Measurements from ENCODE around the gene FLT3LG.

The FLT3LG gene

DNA sequence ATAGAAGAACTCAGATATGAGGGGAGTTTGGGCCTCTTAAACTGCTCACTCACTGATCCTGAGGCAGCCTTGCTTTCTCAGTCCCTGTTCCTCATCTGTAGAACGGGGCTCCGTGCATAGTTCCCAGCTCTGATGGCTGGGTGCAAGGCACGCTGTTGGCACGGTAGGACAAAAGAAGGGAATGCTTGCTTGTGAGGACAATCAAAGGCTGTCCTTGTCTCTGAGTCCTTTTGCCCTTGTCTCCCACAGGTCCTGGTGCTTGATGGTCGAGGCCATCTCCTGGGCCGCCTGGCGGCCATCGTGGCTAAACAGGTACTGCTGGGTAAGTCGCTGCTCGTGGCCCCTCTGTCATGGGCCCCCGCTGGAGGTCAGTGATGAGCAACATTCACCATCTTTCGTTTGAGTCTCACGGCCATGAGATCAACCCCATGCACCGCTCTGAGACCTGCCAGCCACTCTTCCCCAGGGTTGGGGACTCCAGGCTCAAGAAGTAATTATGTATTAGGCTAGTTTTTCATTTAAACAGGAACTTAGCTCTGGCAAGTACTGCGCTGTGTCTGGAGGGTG, 15.7 kb downstream of the FLT3LG start:
- DNase-seq: no peak

DNA sequence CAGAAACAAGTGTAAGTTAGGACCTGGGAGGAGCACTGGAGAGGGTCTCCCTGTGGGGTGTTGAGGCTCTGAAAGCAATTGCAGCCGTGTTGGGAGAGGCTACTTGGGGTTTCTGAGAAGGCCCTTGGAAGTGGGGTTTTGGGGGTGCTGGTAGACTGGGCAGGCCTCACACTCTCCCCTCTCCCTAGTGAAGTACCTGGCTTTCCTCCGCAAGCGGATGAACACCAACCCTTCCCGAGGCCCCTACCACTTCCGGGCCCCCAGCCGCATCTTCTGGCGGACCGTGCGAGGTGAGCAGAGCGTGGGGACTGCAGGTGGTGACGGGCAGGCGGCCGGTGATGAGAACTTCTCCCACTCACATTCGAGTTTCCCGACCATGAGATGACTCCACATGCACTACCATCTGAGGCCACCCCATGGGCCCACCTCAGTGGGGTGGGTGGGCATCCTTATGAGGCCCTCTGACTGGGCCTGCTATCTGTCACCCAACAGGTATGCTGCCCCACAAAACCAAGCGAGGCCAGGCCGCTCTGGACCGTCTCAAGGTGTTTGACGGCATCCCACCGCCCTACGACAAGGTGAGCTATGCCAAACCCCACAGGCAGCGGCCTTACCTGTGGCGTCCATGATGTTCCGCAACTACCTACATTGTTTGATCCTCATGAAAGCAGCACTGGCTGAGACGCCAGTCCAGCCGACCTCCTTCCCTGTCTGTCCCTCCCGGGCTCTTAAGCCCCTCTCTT, 16.4 kb downstream of the FLT3LG start:
- no peak for DNase-seq

DNA sequence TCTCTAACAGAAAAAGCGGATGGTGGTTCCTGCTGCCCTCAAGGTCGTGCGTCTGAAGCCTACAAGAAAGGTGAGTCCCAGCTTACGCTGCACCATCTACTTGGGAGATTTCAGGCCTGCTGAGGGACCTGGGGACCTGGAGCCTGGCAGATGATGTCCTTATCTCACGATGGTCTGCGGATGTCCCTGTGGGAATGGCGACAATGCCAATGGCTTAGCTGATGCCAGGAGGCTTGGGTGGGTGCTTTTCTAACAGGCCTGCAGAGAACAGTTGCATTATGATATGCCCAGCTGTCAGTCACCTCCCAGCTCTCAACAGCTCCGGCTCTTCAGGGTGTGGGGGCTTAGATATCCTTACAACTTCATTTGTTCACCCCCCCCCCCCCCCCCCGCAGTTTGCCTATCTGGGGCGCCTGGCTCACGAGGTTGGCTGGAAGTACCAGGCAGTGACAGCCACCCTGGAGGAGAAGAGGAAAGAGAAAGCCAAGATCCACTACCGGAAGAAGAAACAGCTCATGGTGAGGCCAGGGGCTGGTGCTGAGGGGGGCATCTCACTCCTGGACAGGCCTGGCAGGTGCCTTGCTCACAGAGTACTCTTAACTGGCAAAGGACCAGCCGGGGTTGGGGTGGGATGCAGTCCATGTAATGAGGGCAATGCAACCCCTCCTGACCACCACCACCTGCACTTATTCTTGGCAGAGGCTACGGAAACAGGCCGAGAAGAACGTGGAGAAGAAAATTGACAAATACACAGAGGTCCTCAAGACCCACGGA, 17.2 kb downstream of the FLT3LG start:
- DNase-seq: no peak

DNA sequence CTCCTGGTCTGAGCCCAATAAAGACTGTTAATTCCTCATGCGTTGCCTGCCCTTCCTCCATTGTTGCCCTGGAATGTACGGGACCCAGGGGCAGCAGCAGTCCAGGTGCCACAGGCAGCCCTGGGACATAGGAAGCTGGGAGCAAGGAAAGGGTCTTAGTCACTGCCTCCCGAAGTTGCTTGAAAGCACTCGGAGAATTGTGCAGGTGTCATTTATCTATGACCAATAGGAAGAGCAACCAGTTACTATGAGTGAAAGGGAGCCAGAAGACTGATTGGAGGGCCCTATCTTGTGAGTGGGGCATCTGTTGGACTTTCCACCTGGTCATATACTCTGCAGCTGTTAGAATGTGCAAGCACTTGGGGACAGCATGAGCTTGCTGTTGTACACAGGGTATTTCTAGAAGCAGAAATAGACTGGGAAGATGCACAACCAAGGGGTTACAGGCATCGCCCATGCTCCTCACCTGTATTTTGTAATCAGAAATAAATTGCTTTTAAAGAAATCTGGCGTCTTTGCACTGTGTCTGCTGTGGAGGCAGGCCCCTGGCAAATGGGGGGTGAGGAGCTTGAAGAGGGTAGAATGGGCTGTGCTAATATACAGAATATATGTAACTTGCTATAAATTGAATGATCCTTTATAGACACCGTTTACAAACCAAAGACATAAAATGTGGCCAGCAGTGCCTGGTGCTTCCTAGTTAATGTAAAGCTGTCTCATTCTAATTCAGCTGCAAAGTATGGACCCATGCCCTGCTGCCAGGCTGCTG, 18.0 kb downstream of the FLT3LG start:
- no peak for DNase-seq

DNA sequence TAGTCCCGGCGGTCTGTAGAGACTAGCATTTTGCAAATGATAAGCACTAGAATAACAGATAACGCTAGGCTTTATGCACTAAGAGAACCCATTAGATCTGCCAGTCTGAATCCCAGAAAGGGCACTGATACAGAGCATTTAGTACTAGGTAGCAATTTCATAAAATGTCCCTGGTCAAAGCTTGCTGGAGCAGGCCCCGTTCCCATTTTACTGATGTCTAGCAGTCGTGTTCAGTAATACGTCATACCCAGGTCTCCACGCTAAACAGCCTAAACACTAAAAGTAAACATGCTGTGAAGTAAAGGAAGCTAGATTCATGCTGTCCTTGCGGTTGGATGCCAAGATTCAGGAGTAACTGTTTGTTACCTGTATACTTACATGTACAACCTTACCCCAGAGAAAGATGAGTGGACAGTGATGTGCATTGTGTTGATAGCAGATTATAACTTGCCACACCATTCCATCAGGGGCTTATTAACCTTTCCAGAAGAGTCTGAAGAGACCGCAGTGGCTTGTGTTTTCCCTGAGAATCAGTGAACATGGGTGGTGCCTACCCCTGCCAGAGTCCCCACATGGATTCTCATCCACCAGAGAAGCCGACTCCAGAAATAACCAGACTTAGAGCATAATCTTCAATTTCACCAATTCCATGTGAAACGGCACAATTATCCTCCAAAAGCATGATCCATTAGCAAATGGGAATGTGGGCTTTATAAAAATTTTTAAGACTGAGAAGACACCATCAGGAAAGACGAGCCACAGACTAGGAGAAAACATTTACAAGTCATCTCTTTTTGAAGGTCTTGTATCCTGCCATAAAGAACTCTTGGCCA, 18.8 kb downstream of the FLT3LG start:
- DNase-seq: peak; percentile 47

DNA sequence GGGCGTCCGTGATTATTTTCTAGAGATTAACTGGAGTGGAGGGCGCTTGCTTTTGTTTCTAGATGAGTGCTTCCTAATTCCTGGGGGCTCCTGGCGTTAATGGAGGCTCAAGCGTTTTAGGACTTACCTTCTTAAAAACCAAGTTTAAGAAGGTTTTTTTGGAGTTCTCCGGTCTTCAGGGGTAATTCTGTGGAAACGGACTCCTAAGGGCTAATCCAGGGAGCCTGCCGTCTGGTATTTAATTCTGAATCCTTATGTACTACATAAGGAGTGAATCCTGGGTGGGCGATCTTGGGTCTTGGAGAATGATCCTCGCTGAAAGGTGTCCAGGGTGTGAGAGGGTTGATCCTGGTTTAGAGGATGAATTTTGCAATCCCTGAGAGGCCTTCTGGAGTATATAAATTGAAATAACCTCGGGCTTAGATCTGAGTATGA, 22.6 kb downstream of the FLT3LG start:
- no peak for DNase-seq

DNA sequence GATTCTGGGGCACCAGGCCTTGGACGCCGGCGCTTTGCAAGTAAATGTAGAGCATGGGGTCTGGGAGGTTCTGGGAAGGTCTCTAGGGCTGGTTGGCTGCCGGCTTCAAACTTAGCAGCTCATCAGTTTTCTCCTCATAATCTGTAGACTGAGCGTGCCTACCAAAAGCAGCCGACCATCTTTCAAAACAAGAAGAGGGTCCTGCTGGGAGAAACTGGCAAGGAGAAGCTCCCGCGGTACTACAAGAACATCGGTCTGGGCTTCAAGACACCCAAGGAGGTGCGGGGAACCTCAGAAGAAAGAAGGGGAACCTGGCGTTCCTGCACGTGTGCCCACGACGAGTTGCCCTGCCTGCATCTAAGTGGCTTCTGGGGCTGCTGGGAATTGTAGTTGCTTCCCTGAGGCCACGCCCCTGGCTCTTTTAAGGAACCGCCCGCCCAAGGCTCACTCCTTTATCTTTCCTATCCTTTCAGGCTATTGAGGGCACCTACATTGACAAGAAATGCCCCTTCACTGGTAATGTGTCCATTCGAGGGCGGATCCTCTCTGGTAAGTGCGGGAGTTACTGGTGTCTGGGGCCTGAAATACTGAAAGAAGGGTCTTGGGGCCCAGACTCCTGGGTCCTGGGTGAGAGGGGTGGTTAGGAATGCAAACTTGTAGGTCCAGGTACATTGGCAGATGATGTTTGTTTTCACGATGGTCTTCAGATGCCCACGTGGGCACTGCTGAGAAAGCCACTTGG, 23.2 kb downstream of the FLT3LG start:
- DNase-seq: peak; percentile 21

DNA sequence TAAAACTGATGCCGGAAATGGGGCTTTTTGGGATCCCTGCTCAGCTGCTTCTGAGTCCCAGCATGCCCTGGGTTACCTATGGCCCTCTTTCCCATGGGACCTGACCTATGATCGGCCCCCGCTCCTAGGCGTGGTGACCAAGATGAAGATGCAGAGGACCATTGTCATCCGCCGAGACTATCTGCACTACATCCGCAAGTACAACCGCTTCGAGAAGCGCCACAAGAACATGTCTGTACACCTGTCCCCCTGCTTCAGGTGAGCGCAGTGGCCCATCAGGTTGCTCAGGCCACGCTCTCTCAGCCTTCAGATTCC, 23.7 kb downstream of the FLT3LG start:
- no peak for DNase-seq

DNA sequence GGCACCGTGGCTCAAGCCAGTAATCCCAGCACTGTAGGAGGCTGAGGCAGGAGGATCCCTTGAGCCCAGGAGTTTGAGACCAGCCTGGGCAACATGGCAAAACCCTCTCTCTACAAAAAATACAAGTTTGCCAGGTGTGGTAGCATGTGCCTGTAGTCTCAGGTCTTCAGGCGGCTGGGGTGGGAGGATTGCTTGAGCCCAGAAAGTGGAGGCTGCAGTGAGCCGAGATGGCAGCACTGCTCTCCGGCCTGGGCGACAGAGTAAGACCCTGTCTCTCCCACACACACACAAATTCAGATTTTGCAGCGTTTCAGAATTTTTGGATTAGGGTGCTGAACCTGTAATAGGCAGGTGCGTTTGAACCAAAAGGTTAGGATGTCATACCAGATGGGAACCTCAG, 24.5 kb downstream of the FLT3LG start:
- no peak for DNase-seq

DNA sequence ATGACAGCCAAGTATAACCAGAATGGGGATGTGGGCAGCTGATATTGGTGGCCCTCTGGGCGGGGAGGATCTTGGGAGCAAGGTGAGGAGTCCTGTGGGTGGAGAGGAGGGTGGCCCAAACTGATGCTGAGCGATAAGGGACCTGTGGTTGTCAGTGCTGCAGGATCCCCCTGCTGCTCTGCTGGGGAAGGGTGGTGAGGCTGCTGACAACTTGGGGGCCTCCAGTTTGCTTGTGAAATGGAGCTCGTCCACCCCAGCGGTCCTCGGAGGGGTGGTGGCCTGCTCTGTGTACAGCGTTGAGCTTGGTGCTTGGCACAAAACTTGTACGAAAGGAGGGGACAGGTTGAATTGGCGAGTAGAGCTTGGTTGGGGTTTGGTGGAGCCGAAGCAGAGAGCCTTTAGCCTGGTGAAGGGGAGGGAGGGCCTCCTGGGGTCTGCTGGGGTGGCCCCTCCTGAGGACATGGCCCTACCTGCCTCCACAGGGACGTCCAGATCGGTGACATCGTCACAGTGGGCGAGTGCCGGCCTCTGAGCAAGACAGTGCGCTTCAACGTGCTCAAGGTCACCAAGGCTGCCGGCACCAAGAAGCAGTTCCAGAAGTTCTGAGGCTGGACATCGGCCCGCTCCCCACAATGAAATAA, 25.1 kb downstream of the FLT3LG start:
- no peak for DNase-seq

DNA sequence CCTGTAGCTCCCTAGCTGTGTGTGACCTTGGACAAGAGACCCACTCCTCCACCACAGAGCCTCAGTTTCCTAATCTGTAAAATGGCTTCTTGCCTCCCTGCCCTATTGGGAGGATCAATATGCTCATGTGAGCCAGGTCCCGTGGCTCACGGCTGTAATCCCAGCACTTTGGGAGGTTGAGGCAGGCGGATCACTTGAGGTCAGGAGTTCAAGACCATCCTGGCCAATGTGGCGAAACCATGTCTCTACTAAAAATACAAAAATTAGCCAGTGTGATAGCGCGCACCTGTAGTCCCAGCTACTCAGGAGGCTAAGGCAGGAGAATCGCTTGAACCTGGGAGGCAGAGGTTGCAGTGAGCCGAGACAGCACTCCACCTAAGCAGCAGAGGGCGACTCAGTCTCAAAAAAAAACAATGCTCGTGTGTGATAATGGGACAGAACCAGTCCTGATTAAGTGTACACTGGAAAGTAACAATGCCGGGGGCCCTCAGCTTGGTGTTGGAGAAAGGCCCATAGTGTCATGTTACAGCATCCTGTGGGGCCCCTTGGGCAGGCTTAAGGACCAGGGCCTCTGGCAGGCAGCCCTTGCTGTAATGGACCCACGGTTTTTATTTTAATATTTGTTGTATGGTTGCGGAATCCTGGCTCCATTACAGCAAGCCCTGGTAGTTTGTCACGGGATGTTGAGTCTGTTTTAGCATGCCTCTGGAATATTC, 29.0 kb downstream of the FLT3LG start:
- DNase-seq: peak; percentile 35

DNA sequence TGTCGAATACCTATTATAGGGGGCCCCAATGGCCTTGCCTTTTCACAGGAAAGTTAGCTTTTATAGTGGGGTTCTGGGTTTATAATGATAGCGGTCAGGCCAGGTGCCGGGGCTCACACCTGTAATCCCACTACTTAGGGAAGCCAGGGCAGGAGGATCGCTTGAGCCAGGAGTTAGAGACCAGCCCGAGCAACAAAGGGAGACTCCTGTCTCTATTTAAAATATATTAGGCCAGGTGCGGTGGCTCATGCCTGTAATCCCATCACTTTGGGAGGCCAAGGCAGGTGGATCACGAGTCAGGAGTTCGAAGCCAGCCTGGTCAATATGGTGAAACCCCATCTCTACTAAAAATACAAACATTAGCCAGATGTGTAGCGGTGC, 29.6 kb downstream of the FLT3LG start:
- DNase-seq: no peak

DNA sequence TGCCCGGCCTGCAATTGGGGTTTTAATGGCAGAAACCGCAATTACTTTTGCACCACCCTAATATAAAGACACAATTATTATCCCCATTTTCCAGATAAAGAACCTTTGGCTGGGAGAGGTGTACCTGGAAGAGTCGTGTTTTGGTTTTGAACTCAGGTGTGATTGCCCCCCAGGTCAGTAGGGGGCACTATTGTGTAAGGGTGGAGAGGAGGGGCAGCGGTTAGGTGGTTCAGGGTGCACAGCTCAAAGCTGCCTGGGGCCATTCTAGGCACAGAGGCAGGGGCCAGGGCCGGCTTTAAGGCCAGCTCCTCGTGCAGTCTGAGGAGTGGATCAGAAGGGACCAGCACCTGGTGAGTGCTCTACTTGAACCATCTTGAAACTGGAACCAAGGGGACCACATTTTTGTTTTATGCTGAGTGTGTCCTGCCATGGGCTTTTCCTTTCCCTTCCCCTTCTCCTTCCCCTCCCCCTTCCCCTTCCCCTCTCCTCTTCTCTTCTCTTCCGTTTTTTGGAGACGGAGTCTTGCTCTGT, 32.6 kb downstream of the FLT3LG start:
- peak; percentile 34 for DNase-seq

DNA sequence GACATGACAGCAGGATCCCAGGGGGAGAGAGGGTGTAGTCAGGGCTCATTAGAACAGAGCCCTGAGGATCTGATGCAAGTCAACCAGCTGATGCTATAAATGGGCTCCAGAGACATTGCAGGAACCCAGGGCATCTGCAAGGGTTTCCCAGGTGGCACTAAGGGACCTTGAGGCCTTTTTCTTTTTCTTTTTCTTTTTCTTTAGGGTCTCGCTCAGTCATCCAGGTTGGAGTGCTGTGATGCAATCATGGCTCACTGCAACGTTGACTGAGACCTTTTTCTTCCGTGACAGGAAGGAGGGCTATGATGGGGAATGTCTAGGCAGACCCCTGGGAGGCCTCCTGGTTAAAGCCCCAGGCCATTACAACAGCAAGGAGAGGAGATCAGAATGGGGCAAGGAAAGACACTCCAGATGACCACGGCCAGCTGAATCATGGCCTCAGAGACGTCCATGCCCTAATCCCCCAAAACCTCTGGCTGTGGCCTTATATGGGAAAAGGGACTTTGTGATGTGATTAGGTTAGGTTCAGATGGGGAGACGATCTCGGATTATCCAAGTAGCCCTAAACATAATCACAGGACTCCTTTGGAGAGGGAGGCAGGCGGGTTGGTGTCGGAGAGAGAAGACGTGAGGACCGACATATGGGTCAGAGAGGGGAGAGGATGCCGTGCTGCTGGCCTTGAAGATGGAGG, 33.9 kb downstream of the FLT3LG start:
- DNase-seq: peak; percentile 13

DNA sequence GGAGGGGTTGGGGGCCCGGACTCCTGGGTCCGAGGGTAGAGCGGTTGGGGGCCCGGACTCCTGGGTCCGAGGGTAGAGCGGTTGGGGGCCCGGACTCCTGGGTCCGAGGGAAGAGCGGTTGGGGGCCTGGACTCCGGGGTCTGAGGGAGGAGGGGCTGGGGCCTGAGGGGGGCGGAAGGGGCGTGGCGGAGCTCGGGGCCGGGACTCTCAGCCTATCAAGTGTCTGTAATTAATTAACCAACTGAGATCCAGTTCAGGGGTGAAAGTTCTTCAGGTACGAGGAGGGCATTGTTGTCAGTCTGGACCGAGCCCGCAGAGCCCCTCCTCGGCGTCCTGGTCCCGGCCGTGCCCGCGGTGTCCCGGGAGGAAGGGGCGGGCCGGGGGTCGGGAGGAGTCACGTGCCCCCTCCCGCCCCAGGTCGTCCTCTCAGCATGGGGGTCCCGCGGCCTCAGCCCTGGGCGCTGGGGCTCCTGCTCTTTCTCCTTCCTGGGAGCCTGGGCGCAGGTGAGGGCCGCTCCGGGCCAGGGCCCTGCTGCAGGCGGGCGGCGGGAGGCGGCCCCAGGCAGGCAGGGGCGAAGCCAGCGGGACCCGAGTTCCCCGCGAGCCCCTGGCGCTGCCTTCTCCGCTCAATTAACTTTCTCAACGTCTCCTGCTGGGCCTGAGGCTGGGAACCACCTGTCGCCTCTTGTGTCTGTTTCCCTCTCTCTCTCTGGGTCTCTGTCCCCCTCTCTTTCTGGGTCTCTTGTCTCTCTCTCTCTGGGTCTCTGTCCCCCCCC, 39.1 kb downstream of the FLT3LG start:
- peak; percentile 82 for DNase-seq

DNA sequence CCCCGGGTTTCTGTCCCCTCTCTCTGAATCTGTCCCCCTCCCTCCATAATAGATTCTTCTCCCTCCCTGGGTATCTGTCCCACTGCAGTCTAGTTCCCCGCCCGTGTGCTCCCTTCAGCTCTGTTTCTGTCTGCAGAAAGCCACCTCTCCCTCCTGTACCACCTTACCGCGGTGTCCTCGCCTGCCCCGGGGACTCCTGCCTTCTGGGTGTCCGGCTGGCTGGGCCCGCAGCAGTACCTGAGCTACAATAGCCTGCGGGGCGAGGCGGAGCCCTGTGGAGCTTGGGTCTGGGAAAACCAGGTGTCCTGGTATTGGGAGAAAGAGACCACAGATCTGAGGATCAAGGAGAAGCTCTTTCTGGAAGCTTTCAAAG, 39.7 kb downstream of the FLT3LG start:
- DNase-seq: peak; percentile 81

DNA sequence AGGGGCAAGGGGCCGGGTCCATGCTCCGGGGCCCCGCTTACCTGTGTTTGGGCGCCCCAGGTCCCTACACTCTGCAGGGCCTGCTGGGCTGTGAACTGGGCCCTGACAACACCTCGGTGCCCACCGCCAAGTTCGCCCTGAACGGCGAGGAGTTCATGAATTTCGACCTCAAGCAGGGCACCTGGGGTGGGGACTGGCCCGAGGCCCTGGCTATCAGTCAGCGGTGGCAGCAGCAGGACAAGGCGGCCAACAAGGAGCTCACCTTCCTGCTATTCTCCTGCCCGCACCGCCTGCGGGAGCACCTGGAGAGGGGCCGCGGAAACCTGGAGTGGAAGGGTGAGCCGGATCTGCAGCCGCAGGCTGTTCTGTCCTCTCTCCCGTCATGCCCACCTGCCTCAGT, 40.1 kb downstream of the FLT3LG start:
- DNase-seq: peak; percentile 43

DNA sequence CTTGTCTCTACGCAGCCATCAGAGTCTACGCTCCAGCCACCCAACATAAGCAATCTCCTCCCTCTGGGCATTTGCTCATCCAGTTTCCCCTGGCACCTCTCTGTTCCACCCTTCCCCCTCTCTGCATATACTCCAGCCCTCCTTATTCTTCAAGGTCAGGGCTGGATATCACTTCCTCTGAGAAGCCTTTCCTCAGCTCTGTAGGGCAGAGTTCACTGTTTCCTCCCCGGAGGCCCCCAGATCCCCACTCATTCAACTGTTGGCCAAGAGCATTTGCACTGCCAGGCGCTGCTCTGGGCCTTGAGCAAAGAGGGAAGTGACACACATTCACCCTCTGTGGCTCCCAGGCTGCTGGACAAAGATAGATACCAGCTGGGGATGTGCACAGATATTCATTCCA, 41.8 kb downstream of the FLT3LG start:
- no peak for DNase-seq

DNA sequence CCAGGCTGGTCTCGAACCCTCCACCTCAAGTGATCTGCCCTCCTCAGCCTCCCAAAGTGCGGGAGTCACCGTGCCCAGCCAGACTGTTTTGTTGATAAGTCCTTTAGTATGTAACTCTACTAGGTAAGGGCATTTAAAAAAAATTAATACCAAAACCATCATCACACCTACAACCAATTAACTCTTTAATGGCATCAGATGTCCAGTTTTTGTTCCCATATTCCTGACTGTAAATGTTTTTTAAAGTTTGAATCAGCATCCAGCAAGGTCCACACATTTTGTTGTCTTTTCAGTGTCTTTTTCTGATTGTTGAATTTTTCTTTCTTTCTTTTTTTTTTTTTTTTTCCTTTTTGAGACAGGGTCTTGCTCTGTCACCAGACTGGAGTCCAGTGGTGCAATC, 44.0 kb downstream of the FLT3LG start:
- DNase-seq: no peak

All from NCI-H2171 treated with DMSO at 0.1 percent for 48 hours (cell line).